Endometrial microvascular endothelial cells (primary cell): ENCODE results near the gene NRXN3. TPM values are rescaled to one million over a fixed set of nuclear protein-coding genes. Genes with fewer than 3 reads are reported as not detected.

Source experiments
- in situ Hi-C: cut with HindIII; loops from 2 replicates; pipeline ENCODE4 v1.10.0; 2017; ENCODE audit warnings: low sequenced_read_pairs, low pct_unique_long_range_greater_than_20kb; ENCODE audit errors: inconsistent ontology term
- total RNA-seq: library from RNA; depleted of rRNA; stranded (reverse); fragments of >200 nt; gene quantifications from one replicate; pipeline ENCODE4 v1.2.3, GENCODE V29; 2015; ENCODE audit errors: inconsistent ontology term

NRXN3 gene
- total RNA-seq, 1 donor from 2014 or later, result 0.09 TPM

DNA sequence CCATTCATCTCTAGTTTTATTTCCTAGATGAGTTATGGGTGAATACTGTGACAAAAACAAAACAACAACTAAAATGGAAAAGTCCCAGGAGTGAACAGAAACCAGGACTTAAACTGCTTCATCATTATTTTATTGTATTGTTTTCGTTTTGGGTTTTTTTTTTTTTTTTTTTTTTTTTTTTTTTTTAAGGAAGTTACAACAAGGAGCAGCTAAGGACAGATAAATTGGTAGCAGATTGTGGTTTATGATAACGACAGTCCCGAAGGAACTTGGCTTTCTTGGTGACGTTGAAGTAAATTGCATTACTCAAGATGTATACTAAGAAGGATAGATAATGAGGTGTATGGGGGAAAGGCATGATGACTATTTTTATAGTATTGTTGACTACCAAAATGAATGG, 866.3 kb downstream of the NRXN3 start:
- in situ Hi-C loops, result no loop called here

DNA sequence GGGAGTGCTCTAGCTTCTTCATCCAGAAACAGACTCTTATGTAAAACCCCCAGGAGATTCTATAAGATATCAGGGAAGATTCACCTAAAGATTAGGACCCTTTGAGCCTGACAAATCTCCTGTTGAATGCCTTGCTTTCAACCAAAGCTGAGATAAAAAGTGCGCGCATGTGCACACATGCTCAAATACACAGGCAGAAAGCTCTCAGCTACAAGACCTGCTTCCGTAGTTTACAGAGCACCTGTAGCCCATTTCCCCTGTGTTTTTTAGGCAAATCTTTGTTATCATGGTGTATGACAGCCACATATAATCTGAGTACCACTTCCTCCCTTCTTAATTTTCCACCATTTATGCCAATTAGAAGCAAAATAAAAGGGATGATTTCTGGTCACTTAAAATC, 866.9 kb downstream of the NRXN3 start:
- in situ Hi-C loops, result no loop called here

DNA sequence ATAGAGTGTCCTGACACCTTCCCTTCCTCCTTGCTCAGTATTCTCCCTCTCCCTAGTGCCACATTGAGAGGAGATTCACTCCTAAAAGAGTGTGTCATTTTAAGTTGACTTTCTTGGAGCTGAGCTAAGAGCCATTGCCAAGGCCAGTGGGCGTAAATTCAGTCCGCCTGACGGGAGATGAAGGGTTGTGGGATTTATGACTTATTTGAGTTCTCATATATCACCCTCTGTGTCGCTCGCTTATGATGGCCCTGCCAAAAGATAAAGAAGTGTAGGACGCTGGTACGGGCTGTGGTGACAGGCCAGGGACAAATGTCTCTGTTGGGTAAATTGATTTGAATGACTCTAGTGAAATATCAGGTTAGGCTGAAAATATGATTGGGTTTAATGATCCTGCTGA, 867.4 kb downstream of the NRXN3 start:
- in situ Hi-C loops, result no loop called here

DNA sequence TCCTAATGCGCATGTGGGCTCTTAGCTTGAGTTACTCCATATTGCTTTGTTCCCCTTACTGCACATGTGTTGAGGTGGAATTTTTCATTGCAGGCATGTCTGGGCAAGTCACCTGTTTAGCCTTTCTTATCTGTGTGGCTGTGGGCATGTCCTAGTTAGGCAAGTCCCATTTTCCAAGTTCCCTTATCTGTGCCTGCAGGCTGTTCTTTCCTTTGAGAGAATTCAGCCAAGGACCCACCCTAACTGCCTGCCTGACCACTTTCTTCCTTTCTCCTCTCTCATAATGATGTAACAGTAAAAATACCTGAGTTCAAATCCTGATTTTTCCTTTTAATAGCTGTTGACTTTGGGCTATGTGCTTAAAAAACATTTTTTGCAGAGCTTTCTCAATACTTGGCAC, 870.6 kb downstream of the NRXN3 start:
- in situ Hi-C loops, result no loop called here

DNA sequence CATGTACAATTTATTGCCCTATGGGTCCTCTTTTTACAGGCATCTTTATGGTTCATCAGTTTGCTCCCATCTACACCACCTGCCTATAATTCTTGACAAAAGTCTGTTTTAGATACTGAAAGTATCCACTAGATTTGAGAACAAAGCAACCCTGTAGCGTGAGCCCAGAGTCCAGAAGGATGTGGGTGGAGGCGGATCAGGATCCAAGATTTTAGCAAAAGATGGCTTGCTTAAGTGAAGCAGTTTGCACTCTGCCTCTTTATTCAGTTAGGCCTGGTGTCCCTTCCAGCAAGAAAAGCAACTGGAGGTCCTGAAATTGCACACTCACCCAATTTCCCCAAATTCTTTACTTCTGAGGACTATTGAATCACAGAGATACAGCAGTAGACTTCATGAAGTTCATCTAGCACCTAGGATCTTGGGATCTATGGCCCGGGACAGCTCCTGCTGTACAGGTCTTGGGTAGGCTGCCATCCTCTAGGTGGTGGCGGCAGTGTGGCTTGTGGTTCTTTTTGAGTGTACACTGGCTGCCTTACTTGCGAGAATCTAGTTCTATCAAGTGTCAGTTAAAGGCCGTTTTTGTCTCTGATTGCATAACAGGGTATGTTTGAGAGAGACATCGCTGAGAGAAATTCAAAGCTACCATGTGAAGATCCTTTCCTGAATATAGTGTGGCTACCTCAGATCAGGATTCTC, 873.2 kb downstream of the NRXN3 start:
- in situ Hi-C loops, result no loop called here

DNA sequence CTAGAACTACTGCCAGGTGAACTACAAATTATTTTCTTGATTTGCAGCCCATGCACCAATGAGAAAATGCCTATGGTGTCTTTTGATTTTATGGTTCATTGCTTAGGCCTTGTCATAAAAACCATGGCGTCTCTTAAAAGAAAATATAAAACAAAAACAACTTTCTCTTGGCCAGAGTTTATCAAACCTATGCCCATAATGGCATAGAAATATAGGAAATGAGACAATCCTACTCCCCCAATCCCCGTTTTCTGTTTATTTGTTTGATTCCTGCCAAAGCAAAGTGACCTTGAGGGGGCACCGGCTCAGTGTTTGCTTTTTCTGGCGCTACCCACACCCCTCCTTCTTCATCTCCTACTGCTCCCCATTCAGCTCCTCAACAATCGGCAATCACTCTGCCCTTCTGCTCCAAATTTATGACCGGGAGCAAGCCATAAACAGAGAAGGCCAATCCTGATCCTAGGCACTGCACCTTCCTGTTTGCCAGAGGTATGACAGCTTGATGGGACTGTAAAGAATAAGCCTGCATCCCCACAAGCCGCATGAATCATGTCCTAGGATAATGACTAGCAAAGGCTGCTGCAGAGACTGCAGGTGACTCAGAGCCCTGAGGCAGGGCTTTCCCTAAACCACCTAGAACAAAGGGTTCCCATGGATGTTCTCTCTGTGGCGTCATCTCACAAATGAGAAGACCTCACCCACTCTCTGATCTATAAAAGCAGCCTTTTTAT, 874.9 kb downstream of the NRXN3 start:
- in situ Hi-C loops, result no loop called here

DNA sequence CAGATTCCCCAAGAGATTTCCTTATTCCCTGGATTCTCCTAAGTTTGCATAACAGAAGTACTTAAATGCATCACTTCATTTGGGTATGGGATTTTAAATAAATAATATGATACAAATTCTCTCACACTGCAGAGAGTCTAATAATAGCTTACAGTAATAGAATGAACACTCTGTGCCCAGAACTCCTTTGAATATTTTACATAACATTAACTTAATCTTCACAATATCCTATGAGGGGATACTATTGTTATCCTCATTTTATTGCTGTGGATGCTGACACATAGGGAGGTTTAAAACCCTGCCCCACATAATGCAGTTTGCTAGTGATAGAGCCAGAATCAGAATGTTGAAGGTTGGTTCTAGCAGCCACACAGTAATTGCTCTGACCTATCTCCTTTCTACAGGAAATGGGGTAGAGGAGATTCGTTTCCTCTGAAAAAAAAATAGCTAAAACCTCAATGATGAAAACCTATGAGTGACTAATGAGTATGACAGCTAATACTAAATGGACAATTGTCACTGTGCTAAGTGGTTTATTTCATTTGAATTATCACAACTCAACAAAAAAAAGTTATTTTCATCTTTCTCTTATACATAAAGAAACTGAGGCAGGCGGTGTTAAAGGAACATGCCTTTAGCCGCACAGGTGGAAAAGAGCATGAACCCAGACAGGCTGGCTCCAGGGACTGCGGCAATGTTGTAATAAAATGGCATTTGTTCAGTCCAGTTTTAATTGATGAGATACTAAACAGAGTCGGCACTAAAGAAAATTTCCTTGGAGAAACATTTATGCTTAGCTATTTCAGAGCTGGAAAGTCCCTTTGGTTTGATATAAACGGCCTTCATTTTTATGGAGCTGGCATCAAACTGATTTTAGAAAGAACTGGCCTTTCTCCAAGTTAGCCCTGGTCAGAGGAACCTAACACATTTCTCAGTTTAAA, 880.9 kb downstream of the NRXN3 start:
- in situ Hi-C loops, result no loop called here

DNA sequence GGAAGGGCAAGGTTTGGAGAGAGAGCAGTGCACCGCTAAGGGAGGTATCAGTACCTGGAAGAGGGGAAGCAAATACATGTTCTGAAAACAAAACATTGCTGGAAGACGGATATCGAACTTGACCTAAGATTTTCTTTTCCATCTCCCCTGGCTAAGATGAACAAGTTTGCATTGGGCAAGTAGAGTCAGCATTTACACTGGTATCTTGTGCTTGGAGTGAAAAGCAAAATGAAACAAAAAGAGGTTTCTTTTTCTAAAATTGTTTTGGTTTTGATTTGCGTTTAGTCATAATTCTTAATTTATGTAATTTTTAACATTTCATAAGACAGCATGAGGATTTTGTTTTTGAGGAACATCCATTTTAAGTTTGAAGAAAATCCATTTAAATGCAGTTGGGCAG, 881.6 kb downstream of the NRXN3 start:
- in situ Hi-C loops, result no loop called here

DNA sequence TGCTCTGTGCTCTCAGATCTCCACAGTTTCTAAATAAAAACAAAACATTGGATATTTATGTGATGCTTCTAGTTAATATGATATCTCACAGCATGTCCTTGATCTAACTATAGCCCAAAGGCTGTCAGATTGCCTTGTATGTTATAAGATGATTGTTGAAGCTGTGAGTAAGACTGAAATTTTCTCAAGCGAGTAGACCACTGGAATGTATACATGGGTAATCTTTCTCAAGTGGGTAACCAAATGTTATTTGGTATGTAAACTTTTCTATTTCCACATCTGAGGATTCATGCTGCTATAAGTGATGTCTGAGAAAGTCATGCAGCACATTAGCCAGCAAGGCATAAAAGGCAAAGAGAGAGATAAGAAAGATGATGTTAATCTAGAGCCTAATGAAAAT, 886.7 kb downstream of the NRXN3 start:
- in situ Hi-C loops, result no loop called here

DNA sequence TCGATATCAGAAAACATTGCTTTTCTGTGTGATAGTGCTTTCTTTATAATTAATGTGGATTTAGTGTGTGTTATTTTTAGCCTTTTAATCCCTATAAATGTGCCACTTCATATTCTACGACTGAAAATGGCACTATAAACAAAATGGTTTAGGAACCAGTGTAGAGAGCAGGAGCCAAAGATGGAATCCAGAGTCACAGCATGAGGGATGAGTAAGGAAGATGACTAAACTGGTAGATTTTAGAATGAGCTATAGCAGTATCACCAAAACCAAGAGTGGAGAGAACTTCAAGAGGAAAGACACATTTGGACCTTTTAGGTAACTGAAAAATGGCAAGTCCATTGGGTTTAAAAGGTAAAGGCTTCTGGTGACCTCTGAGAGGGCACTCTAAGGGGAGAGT, 887.2 kb downstream of the NRXN3 start:
- in situ Hi-C loops, result no loop called here

DNA sequence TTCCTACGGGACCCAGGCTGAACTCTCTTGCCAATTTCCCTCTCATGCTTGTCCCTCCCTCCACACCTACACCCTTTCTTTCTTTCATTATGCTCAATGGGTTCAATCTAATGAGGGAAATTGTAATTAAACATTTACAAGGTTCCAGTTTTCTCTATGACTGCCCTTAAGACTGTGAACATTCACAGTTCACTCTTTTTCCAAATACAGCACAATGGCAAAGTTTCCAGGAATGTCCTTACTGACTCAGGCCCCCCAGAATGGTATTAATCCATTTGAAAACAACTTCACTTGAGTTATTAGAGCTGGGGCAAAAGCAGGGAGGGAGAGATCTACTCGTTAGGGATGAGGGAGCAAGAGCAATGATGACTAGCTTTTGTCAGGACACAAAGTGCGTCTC, 892.1 kb downstream of the NRXN3 start:
- in situ Hi-C loops, result no loop called here

DNA sequence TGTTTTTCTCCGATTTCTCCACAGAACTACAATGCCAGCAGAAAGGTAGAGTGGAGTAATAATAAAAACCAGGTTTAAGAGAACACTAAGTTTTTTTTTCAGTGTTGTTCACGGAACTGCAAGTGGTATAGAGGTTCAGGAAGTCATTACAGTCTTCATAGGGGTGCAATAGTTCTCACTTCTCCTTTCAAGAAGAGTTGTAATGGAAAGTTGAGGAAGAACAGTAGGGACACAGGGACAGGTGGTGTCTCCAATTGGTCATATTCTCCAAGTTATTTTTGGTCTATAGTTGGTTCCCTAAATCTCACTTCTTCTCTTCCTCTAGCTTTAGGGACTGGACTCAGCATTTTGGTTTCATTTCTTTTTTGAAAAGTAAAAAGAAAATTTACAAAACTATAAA, 894.0 kb downstream of the NRXN3 start:
- in situ Hi-C loops, result no loop called here

DNA sequence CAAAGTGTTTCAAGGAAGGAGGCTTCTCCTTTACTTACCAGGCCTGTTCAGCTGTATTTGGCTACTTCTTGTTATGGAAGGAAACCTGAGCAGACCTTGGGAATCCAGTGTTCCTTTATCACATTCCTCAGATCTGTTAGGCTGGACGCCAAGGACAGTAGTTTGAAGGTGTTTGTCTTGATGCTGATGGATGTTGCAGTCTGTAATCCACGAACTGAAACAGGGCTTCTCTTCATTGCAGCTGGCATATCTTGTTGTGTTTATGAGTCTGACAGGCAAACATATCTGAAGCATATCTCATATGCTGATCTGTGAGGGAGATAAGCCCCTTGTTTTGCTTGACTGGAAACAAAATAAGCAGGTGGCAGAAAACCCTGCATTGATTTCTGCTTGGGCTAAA, 904.3 kb downstream of the NRXN3 start:
- in situ Hi-C loops, result no loop called here

DNA sequence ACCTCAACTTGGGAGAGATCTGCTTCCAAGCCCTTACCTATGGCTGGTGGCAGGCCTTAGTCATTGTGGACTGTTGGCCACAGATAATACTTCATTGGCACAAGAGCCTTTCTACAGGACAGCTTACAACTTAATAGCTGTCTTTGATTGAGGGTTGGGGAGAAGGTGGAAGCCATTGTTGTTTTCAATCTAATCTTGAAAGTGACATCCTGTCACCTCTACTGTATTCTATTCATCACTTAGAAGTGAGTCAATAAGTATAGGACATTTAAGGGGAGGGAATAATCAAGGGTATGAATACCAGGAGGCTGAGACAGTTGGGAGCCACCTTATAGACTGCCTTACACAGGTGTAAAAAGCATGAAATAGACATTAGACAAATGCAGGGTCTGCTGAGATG, 906.3 kb downstream of the NRXN3 start:
- in situ Hi-C loops, result no loop called here

DNA sequence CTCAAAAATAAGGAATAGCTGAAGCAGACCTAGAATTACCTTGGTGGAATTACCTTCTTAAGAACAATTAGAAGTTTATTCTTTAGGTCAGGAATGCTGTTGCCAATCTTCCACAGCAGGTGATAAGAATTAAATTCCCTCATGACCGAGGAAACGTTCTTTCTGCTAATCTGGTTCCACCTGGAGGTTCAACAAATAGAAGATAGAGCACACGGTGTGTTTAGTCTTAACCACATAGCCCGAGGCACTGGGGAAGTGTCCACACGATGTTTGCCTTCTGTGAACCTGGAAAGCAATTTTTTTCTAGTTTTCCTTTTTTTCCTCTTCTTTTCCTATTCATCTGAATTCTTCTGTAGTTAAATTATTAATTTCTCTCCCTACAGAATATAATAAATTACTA, 906.9 kb downstream of the NRXN3 start:
- in situ Hi-C loops, result no loop called here

DNA sequence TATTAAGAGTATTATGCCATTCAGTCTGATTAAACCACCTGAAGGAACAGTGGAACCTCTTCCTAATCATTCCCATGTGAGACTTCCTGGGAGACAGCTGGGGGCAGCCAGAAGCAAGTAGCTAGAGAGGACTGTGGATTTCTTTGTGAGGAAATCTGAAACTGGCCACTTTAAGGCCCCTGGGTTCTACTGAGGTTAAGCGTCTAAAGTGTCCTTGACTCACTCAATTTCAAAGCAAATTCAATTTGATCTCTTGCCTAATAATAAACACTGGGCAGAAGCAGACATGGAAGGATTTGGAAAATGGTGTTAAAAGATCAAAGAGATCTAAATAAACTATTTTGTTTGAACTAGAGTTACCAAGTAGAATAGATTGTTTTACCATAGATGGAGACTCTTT, 909.9 kb downstream of the NRXN3 start:
- in situ Hi-C loops, result no loop called here

DNA sequence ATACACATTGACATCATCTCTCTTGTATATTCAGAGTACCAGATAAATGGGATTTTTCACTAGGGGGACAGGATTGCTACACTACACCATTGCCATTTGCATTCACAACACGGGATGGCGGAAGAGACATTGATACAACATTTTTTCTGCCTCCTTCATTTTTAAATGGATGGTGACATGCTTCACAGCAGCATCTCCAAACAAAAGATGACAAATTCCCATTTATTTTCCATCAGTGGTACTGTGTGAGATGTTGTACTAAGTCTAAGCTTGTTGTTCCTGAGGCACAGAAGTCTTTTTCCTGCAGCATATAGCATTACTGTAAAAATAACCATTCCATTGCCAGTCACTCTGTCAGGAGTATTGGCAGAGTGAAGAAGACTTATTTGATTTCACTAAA, 912.7 kb downstream of the NRXN3 start:
- in situ Hi-C loops, result no loop called here

DNA sequence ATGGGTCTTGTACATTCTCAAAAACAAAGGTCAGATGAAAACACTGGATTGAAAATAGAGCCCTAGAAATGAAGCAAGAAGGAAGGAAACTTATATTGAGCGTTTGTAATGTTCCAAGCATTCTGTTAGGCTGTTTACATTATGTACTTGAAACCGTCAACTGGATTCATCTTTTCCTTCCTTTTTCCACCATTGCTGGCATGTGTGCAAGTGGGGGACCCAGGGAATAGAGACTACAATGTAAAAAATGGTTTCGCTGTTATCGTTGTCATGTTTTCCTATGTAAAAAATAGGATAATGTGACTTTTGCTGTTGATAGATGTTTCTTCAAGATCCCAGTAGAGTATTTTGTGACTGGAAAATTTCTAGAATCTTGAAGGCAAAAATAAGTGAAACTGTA, 913.2 kb downstream of the NRXN3 start:
- in situ Hi-C loops, result no loop called here

DNA sequence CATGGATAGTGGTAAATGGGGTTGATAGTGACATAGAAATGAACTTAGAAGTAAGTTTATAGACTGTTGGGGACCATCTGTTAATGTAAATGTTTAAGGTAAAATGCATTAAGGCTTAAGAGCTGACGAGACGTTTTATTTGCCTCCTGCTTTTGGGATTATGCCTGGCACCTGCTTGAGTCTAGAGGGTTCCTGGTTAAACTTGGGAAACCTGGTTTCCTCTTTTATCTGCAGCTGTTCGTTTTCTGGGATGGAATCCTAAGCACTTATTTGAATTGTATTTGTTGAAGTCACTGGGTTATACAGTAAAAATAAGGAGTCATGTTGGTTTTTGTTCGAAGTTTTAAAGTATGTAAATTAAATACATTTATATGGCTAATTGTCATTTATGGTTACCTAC, 914.7 kb downstream of the NRXN3 start:
- in situ Hi-C loops, result no loop called here

DNA sequence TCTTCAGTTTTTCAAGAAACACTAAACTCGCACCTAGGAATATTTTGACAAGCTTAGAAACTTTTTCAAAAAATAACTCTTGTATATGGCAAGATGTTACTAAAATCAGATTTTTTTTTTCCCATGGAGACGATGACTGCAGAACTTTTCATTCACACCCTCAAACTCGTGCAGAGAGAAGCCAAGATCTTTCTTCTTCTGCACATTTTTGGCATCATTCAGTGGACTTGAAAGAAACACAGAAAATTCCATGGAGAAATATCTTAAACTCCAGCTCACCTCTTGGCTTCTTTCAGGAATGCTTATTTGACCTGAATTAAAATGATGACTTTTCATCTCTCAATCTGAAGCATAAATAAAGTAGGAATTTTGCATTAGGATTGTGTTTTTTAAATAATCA, 919.4 kb downstream of the NRXN3 start:
- in situ Hi-C loops, result no loop called here
